Thyroid gland (tissue), 4 donors: ENCODE results near the gene COL9A3.

ENCODE experiments used
- POLR2A ChIP-seq, 2 donors: fragments of 450-650 bp; IDR thresholded peaks; one replicate each; pipeline ENCODE4 v1.6.1; 2017; ENCODE audit warnings: antibody characterized with exemption in 2 of 2, mild to moderate bottlenecking in 2 of 2, moderate library complexity in 1 of 2
- TF ChIP-seq, protein P1 (sequence below), 6 experiments: fragments of 200-600 bp in 3 of 6; fragments of 450-650 bp in 3 of 6; sonication (generic) in 3 of 6; IDR thresholded peaks; one replicate each; pipeline ENCODE4 v1.5.1; 2016 to 2019; ENCODE audit warnings: antibody characterized with exemption in 6 of 6, mild to moderate bottlenecking in 2 of 6, inconsistent platforms in 1 of 6, moderate library complexity in 1 of 6

DNA sequence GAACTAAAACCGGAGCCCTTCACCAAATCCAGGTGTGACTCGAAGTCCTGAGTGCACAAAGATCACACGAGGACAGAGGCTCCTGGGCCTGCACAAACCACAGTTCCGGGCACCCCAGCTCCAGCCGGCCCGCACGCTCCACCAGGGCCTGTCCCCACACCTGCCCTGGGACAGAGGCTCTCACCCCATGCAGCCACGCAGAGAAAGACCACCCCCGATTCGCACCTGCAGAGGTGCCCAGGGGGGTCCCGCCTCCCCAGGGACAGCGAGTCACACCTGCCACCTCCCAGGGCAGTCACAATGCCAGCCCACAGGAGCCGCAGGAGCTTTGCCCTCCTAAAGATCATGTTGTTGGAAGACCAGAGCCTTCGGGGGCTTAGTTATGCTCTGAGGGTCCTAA, 45.9 kb upstream of the COL9A3 start:
- TF ChIP-seq, protein P1, sequence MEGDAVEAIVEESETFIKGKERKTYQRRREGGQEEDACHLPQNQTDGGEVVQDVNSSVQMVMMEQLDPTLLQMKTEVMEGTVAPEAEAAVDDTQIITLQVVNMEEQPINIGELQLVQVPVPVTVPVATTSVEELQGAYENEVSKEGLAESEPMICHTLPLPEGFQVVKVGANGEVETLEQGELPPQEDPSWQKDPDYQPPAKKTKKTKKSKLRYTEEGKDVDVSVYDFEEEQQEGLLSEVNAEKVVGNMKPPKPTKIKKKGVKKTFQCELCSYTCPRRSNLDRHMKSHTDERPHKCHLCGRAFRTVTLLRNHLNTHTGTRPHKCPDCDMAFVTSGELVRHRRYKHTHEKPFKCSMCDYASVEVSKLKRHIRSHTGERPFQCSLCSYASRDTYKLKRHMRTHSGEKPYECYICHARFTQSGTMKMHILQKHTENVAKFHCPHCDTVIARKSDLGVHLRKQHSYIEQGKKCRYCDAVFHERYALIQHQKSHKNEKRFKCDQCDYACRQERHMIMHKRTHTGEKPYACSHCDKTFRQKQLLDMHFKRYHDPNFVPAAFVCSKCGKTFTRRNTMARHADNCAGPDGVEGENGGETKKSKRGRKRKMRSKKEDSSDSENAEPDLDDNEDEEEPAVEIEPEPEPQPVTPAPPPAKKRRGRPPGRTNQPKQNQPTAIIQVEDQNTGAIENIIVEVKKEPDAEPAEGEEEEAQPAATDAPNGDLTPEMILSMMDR (IDR thresholded peaks at IDR 0.05): no peak
- TF ChIP-seq POLR2A (IDR thresholded peaks at IDR 0.05): no peak
